Neural cell (in vitro differentiated cells): ENCODE measurements around the gene STPG4. TPM values are rescaled to one million over a fixed set of nuclear protein-coding genes. Genes with fewer than 3 reads are reported as not detected.

Experiments
- H2AFZ ChIP-seq: fragments of 200-600, 300-800 bp; sonication (generic), shearing (Covaris generic); 2 replicates; pipeline ENCODE4 v1.6.0; 2014; ENCODE audit warnings: low read depth, mild to moderate bottlenecking, antibody characterized with exemption, low read length, moderate library complexity
- H3F3A ChIP-seq: fragments of 200-600 bp; shearing (Covaris generic); 2 replicates; pipeline ENCODE4 v1.6.1; 2016; ENCODE audit warnings: mild to moderate bottlenecking, moderate library complexity, mixed read lengths, antibody characterized with exemption, low read length; ENCODE audit not compliant: insufficient read depth, poor library complexity, severe bottlenecking
- H3K27ac ChIP-seq: fragments of 200-600, 300-800 bp; sonication (generic), shearing (Covaris generic); 2 replicates; pipeline ENCODE4 v1.5.1; 2014; ENCODE audit warnings: mild to moderate bottlenecking, low read length, moderate library complexity
- H3K27me3 ChIP-seq: fragments of 300-800, 200-600 bp; sonication (generic), shearing (Covaris generic); 2 replicates; pipeline ENCODE4 v1.6.0; 2014; ENCODE audit warnings: mild to moderate bottlenecking, low read depth, low read length, moderate library complexity; ENCODE audit not compliant: insufficient read depth
- H3K36me3 ChIP-seq: fragments of 300-800, 200-600 bp; sonication (generic), shearing (Covaris generic); 2 replicates; pipeline ENCODE4 v1.5.1; 2014; ENCODE audit warnings: mild to moderate bottlenecking, antibody characterized with exemption, low read length, moderate library complexity; ENCODE audit not compliant: insufficient read depth
- H3K4me2 ChIP-seq: fragments of 300-800, 200-600 bp; sonication (generic), shearing (Covaris generic); 2 replicates; pipeline ENCODE4 v1.6.0; 2014; ENCODE audit warnings: mild to moderate bottlenecking, low read length
- H3K4me3 ChIP-seq: fragments of 300-800, 200-600 bp; sonication (generic), shearing (Covaris generic); 2 replicates; pipeline ENCODE4 v1.5.1; 2014; ENCODE audit warnings: mild to moderate bottlenecking, low read length, moderate library complexity
- H3K79me2 ChIP-seq: fragments of 200-600 bp; shearing (Covaris generic); replicated peaks from 2 replicates; pipeline ENCODE4 v1.6.0; 2014; ENCODE audit warnings: mild to moderate bottlenecking, low read length, moderate library complexity; ENCODE audit not compliant: insufficient read depth
- H3K9ac ChIP-seq: fragments of 300-800, 200-600 bp; sonication (generic), shearing (Covaris generic); 2 replicates; pipeline ENCODE4 v1.6.1; 2016; ENCODE audit warnings: mild to moderate bottlenecking, low read length, mixed read lengths
- H3K9me2 ChIP-seq: fragments of 200-600 bp; shearing (Covaris generic); 2 replicates; pipeline ENCODE4 v1.6.1; 2016; ENCODE audit warnings: mild to moderate bottlenecking, low read length, mixed read lengths; ENCODE audit not compliant: insufficient read depth
- H3K9me3 ChIP-seq: fragments of 200-600, 300-800 bp; sonication (generic), shearing (Covaris generic); 2 replicates; pipeline ENCODE4 v1.6.1; 2016; ENCODE audit warnings: mild to moderate bottlenecking, mixed run types, low read length, moderate library complexity, mixed read lengths
- H4K20me1 ChIP-seq: fragments of 200-600 bp; shearing (Covaris generic); 2 replicates; pipeline ENCODE4 v1.6.1; 2016; ENCODE audit warnings: mild to moderate bottlenecking, mixed run types; ENCODE audit not compliant: insufficient read depth
- EP300 ChIP-seq: fragments of 450-650 bp; conservative IDR thresholded peaks from 2 replicates; pipeline ENCODE4 v1.6.1; 2014; ENCODE audit warnings: antibody characterized with exemption, mild to moderate bottlenecking, moderate library complexity; ENCODE audit not compliant: poor library complexity, severe bottlenecking
- EZH2 ChIP-seq: fragments of 200-600, 300-800 bp; shearing (Covaris generic), sonication (generic); IDR thresholded peaks from 2 replicates; pipeline ENCODE4 v1.6.1; 2014; ENCODE audit warnings: antibody characterized with exemption, low read length, borderline replicate concordance, mild to moderate bottlenecking; ENCODE audit not compliant: insufficient read depth, poor library complexity, severe bottlenecking
- MXI1 ChIP-seq: fragments of 450-650 bp; conservative IDR thresholded peaks from 2 replicates; pipeline ENCODE4 v1.6.1; 2014; ENCODE audit warnings: antibody characterized with exemption, mild to moderate bottlenecking; ENCODE audit not compliant: poor library complexity, severe bottlenecking
- POLR2AphosphoS5 ChIP-seq: IDR thresholded peaks from 2 replicates; pipeline ENCODE4 v1.6.1; 2012
- RAD21 ChIP-seq: fragments of 450-650 bp; conservative IDR thresholded peaks from 2 replicates; pipeline ENCODE4 v1.6.1; 2014; ENCODE audit warnings: antibody characterized with exemption, mild to moderate bottlenecking, moderate library complexity
- REST ChIP-seq: IDR thresholded peaks from 2 replicates; pipeline ENCODE4 v1.6.1; 2012; ENCODE audit warnings: borderline replicate concordance
- SMC3 ChIP-seq: fragments of 450-650 bp; conservative IDR thresholded peaks from 2 replicates; pipeline ENCODE4 v1.6.1; 2014; ENCODE audit warnings: antibody characterized with exemption, mild to moderate bottlenecking, moderate library complexity; ENCODE audit not compliant: poor library complexity
- TAF1 ChIP-seq: IDR thresholded peaks from 2 replicates; pipeline ENCODE4 v1.6.1; 2012; ENCODE audit warnings: low read depth
- polyA minus RNA-seq: library from RNA; depleted of rRNA, polyadenylated mRNA; stranded (reverse); fragments of >200 nt; gene quantifications from 2 replicates; pipeline ENCODE4 v1.2.3, GENCODE V29; 2014
- polyA plus RNA-seq: library from polyadenylated mRNA; depleted of rRNA; stranded (reverse); fragments of >200 nt; gene quantifications from 2 replicates; pipeline ENCODE4 v1.2.3, GENCODE V29; 2014
- TF ChIP-seq, protein P1 (sequence below): fragments of 450-650 bp; IDR thresholded peaks from 2 replicates; pipeline ENCODE4 v1.5.1; 2014; ENCODE audit warnings: antibody characterized with exemption, mild to moderate bottlenecking, moderate library complexity; ENCODE audit not compliant: poor library complexity, severe bottlenecking

STPG4 gene, protein sequence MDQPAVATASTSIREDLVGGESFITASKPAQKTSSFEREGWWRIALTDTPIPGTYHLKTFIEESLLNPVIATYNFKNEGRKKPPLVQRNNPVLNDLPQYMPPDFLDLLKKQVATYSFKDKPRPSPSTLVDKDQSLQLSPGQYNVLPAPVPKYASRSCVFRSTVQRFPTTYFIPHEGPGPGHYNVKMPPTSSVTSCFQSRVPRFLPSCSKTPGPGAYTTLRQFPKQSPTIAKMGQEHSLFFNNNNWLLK
- 0.98 TPM in 1 of 2 replicates, not detected in the other for polyA plus RNA-seq
- polyA minus RNA-seq, result 1.5 and 1.7 TPM in 2 replicates

- Histone ChIP-seq H3K36me3 (no peaks in the 10 kb centered on the region), H3K9ac (no peak within 1 kb of the TSS), H3F3A (no peaks in the 10 kb centered on the region), H4K20me1 (no peaks in the 10 kb centered on the region), H2AFZ (no peak within 1 kb of the TSS), H3K9me3 (no peaks in the 10 kb centered on the region), H3K79me2 (no peaks in the 10 kb centered on the region), H3K4me3 (no peak within 1 kb of the TSS), H3K4me2 (no peak within 1 kb of the TSS), H3K9me2 (no peaks in the 10 kb centered on the region), H3K27ac (no peak within 1 kb of the TSS), H3K27me3 (no peaks in the 10 kb centered on the region)
- TF ChIP-seq POLR2AphosphoS5, result no peak
- TF ChIP-seq TAF1, result no peak
- TF ChIP-seq, protein P1, sequence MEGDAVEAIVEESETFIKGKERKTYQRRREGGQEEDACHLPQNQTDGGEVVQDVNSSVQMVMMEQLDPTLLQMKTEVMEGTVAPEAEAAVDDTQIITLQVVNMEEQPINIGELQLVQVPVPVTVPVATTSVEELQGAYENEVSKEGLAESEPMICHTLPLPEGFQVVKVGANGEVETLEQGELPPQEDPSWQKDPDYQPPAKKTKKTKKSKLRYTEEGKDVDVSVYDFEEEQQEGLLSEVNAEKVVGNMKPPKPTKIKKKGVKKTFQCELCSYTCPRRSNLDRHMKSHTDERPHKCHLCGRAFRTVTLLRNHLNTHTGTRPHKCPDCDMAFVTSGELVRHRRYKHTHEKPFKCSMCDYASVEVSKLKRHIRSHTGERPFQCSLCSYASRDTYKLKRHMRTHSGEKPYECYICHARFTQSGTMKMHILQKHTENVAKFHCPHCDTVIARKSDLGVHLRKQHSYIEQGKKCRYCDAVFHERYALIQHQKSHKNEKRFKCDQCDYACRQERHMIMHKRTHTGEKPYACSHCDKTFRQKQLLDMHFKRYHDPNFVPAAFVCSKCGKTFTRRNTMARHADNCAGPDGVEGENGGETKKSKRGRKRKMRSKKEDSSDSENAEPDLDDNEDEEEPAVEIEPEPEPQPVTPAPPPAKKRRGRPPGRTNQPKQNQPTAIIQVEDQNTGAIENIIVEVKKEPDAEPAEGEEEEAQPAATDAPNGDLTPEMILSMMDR, result no peak
- TF ChIP-seq EP300, result no peak
- TF ChIP-seq SMC3, result no peak
- no peak for TF ChIP-seq MXI1
- TF ChIP-seq RAD21, result no peak
- TF ChIP-seq REST, result no peak
- no peak for TF ChIP-seq EZH2
These were observed at the start of gene STPG4 for GRCh38 chr2:47155091-47155876. TSS of gene STPG4 (minus strand) at chr2:47155308. CDS start at chr2:47155251, 57 bp downstream.

DNA sequence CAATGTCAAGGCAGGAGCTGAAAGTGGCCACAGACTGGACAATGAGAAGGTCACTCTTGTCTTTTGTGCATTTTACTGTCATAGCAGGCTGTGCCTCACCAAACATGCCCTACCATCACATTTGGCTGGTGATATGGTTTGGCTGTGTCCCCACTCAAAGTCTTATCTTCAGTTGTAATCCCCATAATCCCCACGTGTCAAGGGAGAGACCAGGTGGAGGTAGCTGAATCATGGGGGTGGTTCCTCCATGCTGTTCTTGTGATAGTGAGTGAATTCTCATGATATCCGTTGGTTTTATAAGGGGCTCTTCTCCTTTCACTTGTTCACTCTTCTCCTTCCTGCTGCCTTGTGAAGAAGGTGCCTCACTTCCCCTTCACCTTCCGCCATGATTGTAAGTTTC lies 49.6 kb upstream of the STPG4 start:
- H3F3A ChIP-seq, result no peaks in the 10 kb centered on the region
- H4K20me1 ChIP-seq, result no peaks in the 10 kb centered on the region
- no peak overlapping the region for H2AFZ ChIP-seq
- no peaks in the 10 kb centered on the region for H3K36me3 ChIP-seq
- H3K27ac ChIP-seq, result no peak overlapping the region
- no peak overlapping the region for H3K9ac ChIP-seq
- H3K9me3 ChIP-seq, result no peaks in the 10 kb centered on the region
- no peaks in the 10 kb centered on the region for H3K9me2 ChIP-seq
- TF ChIP-seq EZH2 (no peak), MXI1 (no peak), EP300 (no peak), TAF1 (no peak), SMC3 (no peak)
- TF ChIP-seq, protein P1, result no peak
- H3K4me3 ChIP-seq, result no peak overlapping the region
- no peak overlapping the region for H3K4me2 ChIP-seq
- no peaks in the 10 kb centered on the region for H3K27me3 ChIP-seq
- H3K79me2 ChIP-seq, result no peaks in the 10 kb centered on the region
